WTC11 (cell line): ENCODE data around the gene BBOF1.

Experiments
- ARID4B ChIP-seq: sonication (generic); formaldehyde crosslinking; IDR thresholded peaks from 2 replicates; pipeline ENCODE4 v1.8.0; 2023; ENCODE audit warnings: missing genetic modification reagents, mild to moderate bottlenecking, borderline replicate concordance
- CREM ChIP-seq: sonication (generic); formaldehyde crosslinking; IDR thresholded peaks from 2 replicates; pipeline ENCODE4 v1.8.1; 2022; ENCODE audit warnings: mild to moderate bottlenecking, missing genetic modification reagents, moderate library complexity
- CTCF ChIP-seq: fragments of 200-600 bp; IDR thresholded peaks from 2 replicates; pipeline ENCODE4 v1.8.0; 2022; ENCODE audit warnings: antibody characterized with exemption
- ETV6 ChIP-seq: sonication (generic); formaldehyde crosslinking; IDR thresholded peaks from 2 replicates; pipeline ENCODE4 v1.8.1; 2022; ENCODE audit warnings: mild to moderate bottlenecking, missing genetic modification reagents
- FOXK1 ChIP-seq: sonication (generic); formaldehyde crosslinking; IDR thresholded peaks from 2 replicates; pipeline ENCODE4 v1.8.0; 2022; ENCODE audit warnings: mild to moderate bottlenecking, moderate library complexity, missing genetic modification reagents
- FOXP4 ChIP-seq: sonication (generic); formaldehyde crosslinking; IDR thresholded peaks from 2 replicates; pipeline ENCODE4 v1.8.0; 2022; ENCODE audit warnings: mild to moderate bottlenecking, missing genetic modification reagents
- IRF2 ChIP-seq: sonication (generic); formaldehyde crosslinking; IDR thresholded peaks from 2 replicates; pipeline ENCODE4 v1.8.0; 2022; ENCODE audit warnings: low read depth, missing genetic modification reagents, borderline replicate concordance
- KAT7 ChIP-seq: sonication (generic); formaldehyde crosslinking; IDR thresholded peaks from 2 replicates; pipeline ENCODE4 v1.8.1; 2023; ENCODE audit warnings: missing genetic modification reagents, mild to moderate bottlenecking, borderline replicate concordance
- MAX ChIP-seq: sonication (generic); formaldehyde crosslinking; IDR thresholded peaks from 2 replicates; pipeline ENCODE4 v1.8.0; 2022; ENCODE audit warnings: mild to moderate bottlenecking, missing genetic modification reagents
- MXD4 ChIP-seq: fragments of 250-450 bp; sonication (Bioruptor Pico); IDR thresholded peaks from 2 replicates; pipeline ENCODE4 v1.8.0; 2021; ENCODE audit warnings: mild to moderate bottlenecking, moderate library complexity, borderline replicate concordance
- NFE2L1 ChIP-seq: sonication (generic); formaldehyde crosslinking; IDR thresholded peaks from 2 replicates; pipeline ENCODE4 v1.8.1; 2023; ENCODE audit warnings: missing genetic modification reagents
- SOX15 ChIP-seq: fragments of 250-450 bp; sonication (Bioruptor Pico); IDR thresholded peaks from 2 replicates; pipeline ENCODE4 v1.9.0; 2021; ENCODE audit warnings: mild to moderate bottlenecking
- TCF7 ChIP-seq: sonication (generic); formaldehyde crosslinking; IDR thresholded peaks from 2 replicates; pipeline ENCODE4 v1.8.0; 2022; ENCODE audit warnings: mild to moderate bottlenecking, low read depth, missing genetic modification reagents, moderate library complexity
- ZNF138 ChIP-seq: sonication (generic); formaldehyde crosslinking; conservative IDR thresholded peaks from 2 replicates; pipeline ENCODE4 v1.8.1; 2022; ENCODE audit warnings: mild to moderate bottlenecking, moderate library complexity, missing genetic modification reagents

- TF ChIP-seq CREM (CRISPR knock-in tag) = no peak
- no peak for TF ChIP-seq KAT7 (CRISPR knock-in tag)
- TF ChIP-seq CTCF = no peak
- TF ChIP-seq ZNF138 = no peak
- TF ChIP-seq ETV6 (CRISPR knock-in tag) = no peak
- TF ChIP-seq FOXP4 = no peak
- TF ChIP-seq ARID4B (CRISPR knock-in tag) = no peak
- TF ChIP-seq IRF2 = no peak
- TF ChIP-seq MAX = no peak
- no peak for TF ChIP-seq TCF7 (CRISPR knock-in tag)
- no peak for TF ChIP-seq MXD4 (CRISPR knock-in tag)
- no peak for TF ChIP-seq FOXK1
- TF ChIP-seq SOX15 (CRISPR knock-in tag) = no peak
- no peak for TF ChIP-seq NFE2L1 (CRISPR knock-in tag)
These were observed 31.1 kb upstream of the BBOF1 start for GRCh38 chr14:73988065-73988464.
